Measurements from ENCODE around the gene MACROD2.
"Not testable (repeated sequence)": the region's sequence is repeated elsewhere in the genome, so short reads cannot be mapped to it uniquely, and the experiment has no call there.

Gene MACROD2

DNA sequence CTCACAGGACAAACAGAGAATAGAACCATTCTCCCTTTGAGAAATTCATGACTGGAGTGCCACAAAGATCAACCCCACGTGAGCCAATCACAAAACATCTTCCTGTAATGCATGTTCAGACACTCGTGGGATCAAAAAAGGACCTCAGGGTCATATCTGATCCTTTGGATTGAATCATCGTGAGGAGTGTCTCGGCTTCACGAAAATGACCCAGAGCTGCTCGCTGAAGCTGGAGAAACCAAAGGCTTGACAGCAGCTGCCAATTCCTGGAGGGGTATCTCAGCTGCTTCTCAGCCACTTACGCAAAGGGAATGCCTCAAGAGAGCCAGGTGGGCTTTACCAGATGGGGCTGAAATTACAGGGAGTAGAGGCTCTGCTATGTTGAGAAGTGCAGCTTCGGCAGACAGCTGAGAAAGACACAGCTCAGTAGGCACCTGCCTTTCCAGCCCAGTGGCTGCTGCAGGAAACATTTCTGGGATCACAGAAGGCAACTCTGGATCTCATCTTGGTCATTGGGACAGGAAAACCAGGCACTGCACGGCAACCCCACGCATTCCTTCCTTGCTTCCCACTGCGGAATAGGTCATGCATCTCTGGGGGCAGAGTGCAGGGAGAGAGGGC is 1764.8 kb downstream of the MACROD2 start:
- no peak for DNase-seq (ENCODE audit: low read depth)

- DNase-seq (ENCODE audit: low read depth), result no peak
These were observed 1768.0 kb downstream of the MACROD2 start for GRCh38 chr20:15763366-15763765.

DNA sequence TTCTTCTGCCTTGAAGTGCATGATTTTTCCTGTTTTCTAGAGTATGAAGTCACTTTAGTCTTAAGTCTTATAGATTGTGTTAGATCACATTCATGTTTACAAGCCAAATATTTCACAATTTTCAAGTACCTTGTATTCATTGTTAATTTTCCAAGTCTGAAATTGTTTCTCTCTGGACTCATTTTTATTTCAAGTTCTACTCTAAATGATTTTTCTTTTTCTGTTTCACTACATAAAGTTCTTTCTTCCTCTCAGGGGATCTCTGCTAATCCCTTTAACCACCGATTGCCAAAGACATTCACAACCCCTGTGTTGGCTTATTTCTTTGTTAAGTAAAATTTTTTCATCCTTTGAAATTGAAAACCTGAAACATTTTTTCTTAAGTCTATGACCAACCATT is 1772.3 kb downstream of the MACROD2 start:
- peak; percentile 29 for DNase-seq (ENCODE audit: low read depth)

DNA sequence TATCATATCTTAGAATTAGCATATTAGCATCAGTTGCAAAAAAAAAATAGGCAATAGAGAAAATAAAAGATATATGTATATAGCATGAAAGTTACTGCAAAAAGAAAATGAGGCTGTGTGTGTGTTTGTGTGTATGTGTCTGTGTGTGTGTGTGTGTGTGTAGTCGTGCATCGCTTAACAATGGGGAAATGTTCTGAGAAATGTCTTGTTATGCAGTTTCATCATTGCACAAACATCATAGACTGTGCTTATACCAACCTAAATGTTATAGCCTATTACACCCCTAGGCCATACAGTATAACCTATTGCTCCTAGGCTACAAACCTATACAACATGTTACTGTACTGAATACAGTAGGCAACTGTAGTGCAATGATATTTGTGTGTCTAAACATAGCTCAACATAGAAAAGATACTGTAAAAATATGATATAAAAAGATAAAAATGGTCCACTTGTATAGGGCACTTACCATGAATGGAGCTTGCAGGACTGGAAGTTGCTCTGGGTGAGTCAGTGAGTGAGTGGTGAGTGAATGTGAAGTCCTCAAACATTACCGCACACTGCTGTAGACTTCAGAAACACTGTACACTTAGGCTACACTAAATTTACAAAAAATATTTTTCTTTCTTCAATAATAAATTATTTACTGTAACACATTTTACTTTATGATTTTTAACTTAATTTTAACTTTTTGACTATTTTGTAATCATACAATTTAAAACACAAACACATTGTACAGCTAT is 1772.9 kb downstream of the MACROD2 start:
- no peak for DNase-seq (ENCODE audit: low read depth)

DNA sequence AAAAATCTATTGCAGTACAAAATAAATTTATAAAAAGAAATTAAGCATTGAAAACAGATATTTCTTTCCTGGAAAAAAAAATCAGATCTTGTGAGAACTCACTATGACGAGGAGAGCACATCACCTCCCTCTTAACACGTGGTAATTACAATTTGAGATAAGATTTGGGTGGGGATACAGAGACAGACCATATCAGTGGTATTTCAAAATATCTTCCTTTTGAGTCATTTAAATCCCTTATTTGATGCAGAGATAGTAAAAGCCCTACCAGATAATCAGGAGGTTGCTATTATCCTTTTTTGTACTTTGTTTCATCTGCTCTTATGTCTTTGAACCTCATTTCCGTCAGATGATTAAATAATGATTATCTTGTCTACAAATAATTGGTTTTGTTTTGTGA is 1777.5 kb downstream of the MACROD2 start:
- no peak for DNase-seq (ENCODE audit: low read depth)

GRCh38 chr20:15774926-15775325 is 1779.6 kb downstream of the MACROD2 start:
- DNase-seq (ENCODE audit: low read depth), result no peak

GRCh38 chr20:15776770-15777466 is 1781.6 kb downstream of the MACROD2 start:
- no peak for DNase-seq (ENCODE audit: low read depth)

DNA sequence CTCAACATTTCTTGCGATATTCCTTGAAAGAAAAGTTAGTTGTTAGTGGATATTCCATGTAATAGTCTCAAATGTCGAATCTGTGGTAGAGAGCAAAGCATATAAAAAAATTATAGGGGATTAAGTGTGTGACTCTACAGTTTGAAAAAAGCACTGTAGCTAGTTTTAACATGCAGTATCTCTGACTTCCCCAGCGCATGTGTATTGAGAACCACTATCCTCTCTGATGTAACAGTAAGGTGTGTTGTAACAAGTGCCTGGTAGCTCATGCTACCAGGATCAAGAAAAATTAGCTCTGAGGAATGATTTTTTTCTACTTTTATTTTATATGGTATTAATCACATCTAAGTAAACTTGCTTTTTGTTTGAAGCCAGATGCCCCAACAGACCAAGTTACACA is 1788.7 kb downstream of the MACROD2 start:
- no peak for DNase-seq (ENCODE audit: low read depth)

- DNase-seq (ENCODE audit: low read depth), result no peak
These were observed 1793.8 kb downstream of the MACROD2 start for GRCh38 chr20:15789079-15789478.

DNA sequence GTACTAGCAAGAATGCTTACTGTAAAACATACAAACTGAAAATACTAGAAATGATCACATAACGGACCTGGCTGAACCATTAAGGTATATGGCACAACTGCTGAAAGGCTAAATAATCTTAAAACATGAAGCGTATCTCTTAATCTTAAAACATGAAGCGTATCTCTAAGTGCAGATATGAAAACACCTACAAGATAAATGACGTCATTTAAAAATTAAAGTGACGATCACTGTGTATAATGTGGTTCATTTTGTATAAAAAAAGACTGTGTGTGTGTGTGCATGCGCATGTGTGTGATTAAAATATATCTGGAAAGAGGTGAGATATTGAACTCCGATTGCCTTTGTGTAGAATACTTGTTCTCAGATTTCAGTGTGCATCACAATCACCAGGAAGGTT is 1797.5 kb downstream of the MACROD2 start:
- no peak for DNase-seq (ENCODE audit: low read depth)

DNA sequence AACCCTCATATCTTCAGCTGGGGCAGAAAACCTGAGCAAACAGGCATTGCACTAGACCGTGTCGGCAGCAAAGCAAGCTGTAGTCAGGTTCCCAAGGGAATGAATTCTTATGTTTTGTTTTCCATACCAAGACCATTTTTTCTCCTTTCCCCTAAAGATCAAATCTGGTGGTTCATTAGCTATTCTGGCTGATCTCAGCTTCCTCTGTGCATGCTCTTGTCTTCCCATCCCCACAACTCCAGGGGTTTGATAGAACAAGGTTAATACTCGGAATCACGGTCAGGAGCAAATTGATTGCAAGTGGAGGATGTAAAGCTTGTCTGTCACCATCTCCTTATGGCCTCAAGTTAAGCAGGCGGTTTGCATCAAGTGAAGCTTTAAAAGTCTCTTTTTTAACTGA is 1799.1 kb downstream of the MACROD2 start:
- DNase-seq (ENCODE audit: low read depth), result no peak

GRCh38 chr20:15795305-15796019 is 1800.1 kb downstream of the MACROD2 start:
- no peak for DNase-seq (ENCODE audit: low read depth)

- DNase-seq (ENCODE audit: low read depth), result peak; percentile 33
These were observed 1804.6 kb downstream of the MACROD2 start for GRCh38 chr20:15799871-15800270.

DNA sequence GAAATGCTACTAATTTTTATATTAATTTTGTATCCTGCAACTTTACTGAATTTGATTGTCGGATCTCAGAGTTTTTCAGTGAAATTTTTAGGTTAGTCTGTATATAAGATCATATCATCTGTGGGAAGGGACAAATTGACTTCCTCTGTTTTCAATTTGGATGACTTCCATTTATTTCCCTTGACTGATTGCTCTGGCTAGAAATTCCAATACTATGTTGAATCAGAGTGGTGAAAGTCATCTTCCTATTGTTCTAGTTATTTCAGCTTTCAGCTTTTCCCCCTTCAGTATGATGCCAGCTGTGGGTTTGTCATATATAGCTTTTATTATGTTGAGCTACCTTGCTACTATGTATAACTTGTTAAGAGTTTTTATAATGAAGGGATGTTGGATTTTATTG is 1806.7 kb downstream of the MACROD2 start:
- DNase-seq (ENCODE audit: low read depth), result no peak

DNA sequence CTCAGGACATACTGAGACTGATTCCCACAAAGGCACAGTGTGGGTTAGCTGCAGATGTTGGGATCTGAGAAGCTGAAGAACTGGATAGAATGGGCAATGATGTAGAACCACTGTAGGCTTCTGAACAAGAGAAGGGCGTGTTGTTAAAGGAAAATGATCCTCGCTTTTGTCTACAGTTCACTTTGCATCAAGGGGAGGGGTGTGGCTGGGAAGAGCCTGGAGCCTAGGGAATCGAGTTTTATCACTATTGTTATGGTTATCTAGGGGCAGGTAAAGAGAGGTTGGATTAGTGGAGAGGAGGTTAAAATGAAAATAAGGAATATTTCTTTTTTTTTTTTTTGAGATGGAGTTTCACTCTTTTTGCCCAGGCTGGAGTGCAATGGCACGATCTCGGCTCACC is 1809.8 kb downstream of the MACROD2 start:
- DNase-seq (ENCODE audit: low read depth), result no peak

GRCh38 chr20:15806105-15806504 is 1810.8 kb downstream of the MACROD2 start:
- no peak for DNase-seq (ENCODE audit: low read depth)

DNA sequence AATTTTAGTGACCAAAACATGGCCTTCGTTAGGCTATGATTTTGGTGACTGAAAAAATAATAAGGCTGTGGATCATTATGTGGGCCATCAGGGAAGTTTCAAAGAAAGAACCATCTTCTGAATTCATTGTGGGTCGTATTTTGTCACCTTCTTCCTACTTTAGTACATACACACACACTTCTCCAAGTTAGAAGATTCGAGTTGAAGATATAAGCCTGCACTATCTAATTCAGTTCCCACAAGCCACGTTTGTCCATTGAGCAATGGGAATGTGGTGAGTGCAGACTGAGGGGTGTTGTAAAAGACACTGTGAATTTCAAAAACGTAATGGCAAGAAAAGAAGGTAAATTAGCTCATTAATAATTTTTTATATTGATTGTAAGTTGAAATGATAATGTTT is 1812.0 kb downstream of the MACROD2 start:
- DNase-seq (ENCODE audit: low read depth), result no peak

DNA sequence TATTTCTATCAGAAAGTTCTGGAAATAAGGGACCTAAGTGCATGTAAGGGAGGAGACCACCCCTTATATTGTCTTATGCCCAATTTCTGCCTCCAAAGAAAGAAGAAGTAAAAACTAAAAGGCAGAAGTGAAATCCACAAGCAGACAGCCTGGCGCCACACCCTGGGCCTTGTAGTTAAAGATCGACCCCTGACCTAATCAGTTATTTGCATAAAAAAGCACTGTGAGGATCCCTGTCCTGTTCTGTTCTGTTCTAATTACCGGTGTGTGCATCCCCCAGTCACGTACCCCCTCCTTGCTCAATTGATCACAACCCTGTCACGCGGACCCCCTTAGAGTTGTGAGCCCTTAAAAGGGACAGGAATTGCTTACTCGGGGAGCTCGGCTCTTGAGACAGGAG is 1812.5 kb downstream of the MACROD2 start:
- not testable (repeated sequence) for DNase-seq (ENCODE audit: low read depth)

DNA sequence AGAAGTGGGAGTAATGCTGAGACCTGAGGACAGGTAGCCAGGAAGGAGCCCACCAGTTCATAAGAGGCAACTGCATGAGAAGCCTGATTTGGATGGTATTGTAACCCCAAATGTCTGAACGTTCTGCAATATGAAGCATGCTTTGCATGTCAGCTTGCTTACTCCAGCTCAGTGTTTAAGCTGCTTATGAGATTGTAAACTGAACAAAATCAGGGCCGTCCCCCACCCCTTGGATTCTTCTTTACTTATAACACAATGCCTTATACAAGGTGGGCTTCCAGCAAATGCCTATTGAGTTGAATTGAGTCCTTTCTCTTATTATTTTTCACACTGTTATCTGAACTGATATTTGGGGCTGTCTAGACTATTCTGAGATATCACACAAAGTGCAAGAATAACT is 1816.6 kb downstream of the MACROD2 start:
- DNase-seq (ENCODE audit: low read depth), result no peak

- no peak for DNase-seq (ENCODE audit: low read depth)
These were observed 1817.4 kb downstream of the MACROD2 start for GRCh38 chr20:15812696-15813095.

GRCh38 chr20:15814360-15814759 is 1819.0 kb downstream of the MACROD2 start:
- DNase-seq (ENCODE audit: low read depth), result no peak

DNA sequence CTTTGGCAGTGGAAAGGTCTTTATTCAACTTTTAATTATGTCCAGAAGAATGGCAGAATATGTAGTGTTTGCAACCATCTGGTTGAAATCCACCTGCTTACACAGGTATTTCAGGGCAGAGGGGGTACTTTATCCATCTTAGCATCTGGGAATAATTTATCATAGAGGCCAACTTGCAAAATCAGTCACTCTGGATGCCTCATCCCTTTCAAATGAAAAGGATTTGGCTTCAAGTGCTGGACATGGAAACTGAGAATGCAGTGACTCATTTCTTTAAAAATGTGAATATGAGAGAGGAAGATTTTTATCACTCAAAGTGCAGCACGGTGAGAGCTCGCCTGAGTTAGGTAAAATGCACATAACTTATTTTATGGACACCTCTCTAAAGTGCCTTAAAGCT is 1819.6 kb downstream of the MACROD2 start:
- peak; percentile 31 for DNase-seq (ENCODE audit: low read depth)

GRCh38 chr20:15817351-15817750 is 1822.0 kb downstream of the MACROD2 start:
- DNase-seq (ENCODE audit: low read depth), result no peak

All from stromal cell of bone marrow (primary cell).